Measurements from ENCODE around the gene MEN1.
A peak's percentile ranks its signal among the peaks of the same experiment; 100 is the strongest.

Gene MEN1

GRCh38 chr11:64805481-64805880 is 4.9 kb downstream of the MEN1 start:
- H4K20me1 ChIP-seq (ENCODE audit: insufficient read depth, low read length): no peaks in the 10 kb centered on the region
- H2AFZ ChIP-seq (ENCODE audit: low read length): no peak overlapping the region
- H3K27me3 ChIP-seq (ENCODE audit: insufficient read depth, low read length): no peaks in the 10 kb centered on the region
- peaks cover 45% of the 10 kb centered on the region for H3K4me1 ChIP-seq (ENCODE audit: insufficient read depth, low read length, severe bottlenecking)
- TF ChIP-seq, protein P1, sequence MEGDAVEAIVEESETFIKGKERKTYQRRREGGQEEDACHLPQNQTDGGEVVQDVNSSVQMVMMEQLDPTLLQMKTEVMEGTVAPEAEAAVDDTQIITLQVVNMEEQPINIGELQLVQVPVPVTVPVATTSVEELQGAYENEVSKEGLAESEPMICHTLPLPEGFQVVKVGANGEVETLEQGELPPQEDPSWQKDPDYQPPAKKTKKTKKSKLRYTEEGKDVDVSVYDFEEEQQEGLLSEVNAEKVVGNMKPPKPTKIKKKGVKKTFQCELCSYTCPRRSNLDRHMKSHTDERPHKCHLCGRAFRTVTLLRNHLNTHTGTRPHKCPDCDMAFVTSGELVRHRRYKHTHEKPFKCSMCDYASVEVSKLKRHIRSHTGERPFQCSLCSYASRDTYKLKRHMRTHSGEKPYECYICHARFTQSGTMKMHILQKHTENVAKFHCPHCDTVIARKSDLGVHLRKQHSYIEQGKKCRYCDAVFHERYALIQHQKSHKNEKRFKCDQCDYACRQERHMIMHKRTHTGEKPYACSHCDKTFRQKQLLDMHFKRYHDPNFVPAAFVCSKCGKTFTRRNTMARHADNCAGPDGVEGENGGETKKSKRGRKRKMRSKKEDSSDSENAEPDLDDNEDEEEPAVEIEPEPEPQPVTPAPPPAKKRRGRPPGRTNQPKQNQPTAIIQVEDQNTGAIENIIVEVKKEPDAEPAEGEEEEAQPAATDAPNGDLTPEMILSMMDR (IDR thresholded peaks at IDR 0.05; ENCODE audit: low read length): no peak
- no peak for TF ChIP-seq EZH2 (IDR thresholded peaks at IDR 0.05; ENCODE audit: borderline replicate concordance, low read length)
- peaks cover 42% of the 10 kb centered on the region; the same call in 1 of the 2 replicates for H3K36me3 ChIP-seq (ENCODE audit: insufficient read depth, low read length)
- H3K27ac ChIP-seq (ENCODE audit: low read depth, low read length, poor library complexity, severe bottlenecking): peak overlapping the region; percentile 22
- no peaks in the 10 kb centered on the region for H3K9me2 ChIP-seq (ENCODE audit: low read depth, low read length)
- H3K4me2 ChIP-seq (ENCODE audit: low read length): no peak overlapping the region
- no peak overlapping the region for H3K9ac ChIP-seq (ENCODE audit: low read length)
- no peaks in the 10 kb centered on the region for H3K79me2 ChIP-seq (ENCODE audit: insufficient read depth, low read length)
- H3F3A ChIP-seq (ENCODE audit: insufficient read depth, low read length): no peaks in the 10 kb centered on the region
- no peaks in the 10 kb centered on the region for H3K9me3 ChIP-seq (ENCODE audit: low read length)
- no peak overlapping the region for H3K4me3 ChIP-seq (ENCODE audit: low read depth, low read length, poor library complexity, severe bottlenecking)

DNA sequence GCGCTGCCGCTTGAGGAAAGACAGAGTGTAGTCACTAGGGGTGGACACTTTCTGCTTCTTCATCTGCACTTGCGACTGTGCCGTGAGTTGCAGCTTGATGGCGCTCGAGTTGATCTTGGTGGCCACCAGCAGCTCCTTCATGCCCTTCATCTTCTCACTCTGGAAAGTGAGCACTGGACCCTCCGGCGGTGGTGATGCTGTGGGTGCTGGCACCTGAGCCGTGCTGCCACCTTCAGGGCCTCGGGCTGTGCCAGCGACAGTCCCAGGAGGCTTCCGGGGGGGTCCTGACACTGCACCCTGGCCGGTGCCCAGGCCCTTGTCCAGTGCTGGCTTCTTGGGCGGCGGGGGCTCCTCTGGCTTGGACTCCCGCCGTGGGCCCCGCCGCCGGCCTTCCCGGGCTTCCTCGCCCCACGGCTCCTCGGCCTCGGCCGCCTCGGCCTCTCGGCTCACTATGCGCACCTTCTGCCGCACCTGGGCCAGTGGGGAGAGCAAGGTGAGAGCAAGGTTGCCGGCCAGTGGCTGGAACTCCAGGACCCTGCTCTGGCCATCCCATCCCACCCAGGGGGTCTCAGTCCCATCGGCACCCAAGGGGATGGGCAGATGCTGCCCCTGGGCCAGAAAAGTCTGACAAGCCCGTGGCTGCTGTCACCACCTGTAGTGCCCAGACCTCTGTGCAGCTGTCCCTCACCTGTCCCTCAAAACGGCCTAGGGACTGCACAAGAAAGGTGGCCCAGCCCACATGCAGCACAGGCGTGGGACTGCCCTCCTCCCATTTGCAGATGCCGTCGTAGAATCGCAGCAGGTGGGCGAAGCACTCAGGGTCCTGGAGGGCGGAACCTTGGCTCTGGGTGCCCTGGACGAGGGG is 5.8 kb downstream of the MEN1 start:
- H2AFZ ChIP-seq (ENCODE audit: low read length): no peak overlapping the region
- H3K4me1 ChIP-seq (ENCODE audit: insufficient read depth, low read length, severe bottlenecking): peaks cover 52% of the 10 kb centered on the region
- peaks cover 49% of the 10 kb centered on the region; the same call in 1 of the 2 replicates for H3K36me3 ChIP-seq (ENCODE audit: insufficient read depth, low read length)
- peak overlapping the region; percentile 68; the same call in 1 of the 2 replicates for H3K9ac ChIP-seq (ENCODE audit: low read length)
- no peaks in the 10 kb centered on the region for H3K9me2 ChIP-seq (ENCODE audit: low read depth, low read length)
- no peaks in the 10 kb centered on the region for H4K20me1 ChIP-seq (ENCODE audit: insufficient read depth, low read length)
- no peaks in the 10 kb centered on the region for H3F3A ChIP-seq (ENCODE audit: insufficient read depth, low read length)
- no peaks in the 10 kb centered on the region for H3K27me3 ChIP-seq (ENCODE audit: insufficient read depth, low read length)
- peak overlapping the region; percentile 68 for H3K27ac ChIP-seq (ENCODE audit: low read depth, low read length, poor library complexity, severe bottlenecking)
- no peaks in the 10 kb centered on the region for H3K79me2 ChIP-seq (ENCODE audit: insufficient read depth, low read length)
- H3K4me3 ChIP-seq (ENCODE audit: low read depth, low read length, poor library complexity, severe bottlenecking): no peak overlapping the region
- H3K4me2 ChIP-seq (ENCODE audit: low read length): peak overlapping the region; percentile 79
- no peaks in the 10 kb centered on the region for H3K9me3 ChIP-seq (ENCODE audit: low read length)
- TF ChIP-seq EZH2 (IDR thresholded peaks at IDR 0.05; ENCODE audit: borderline replicate concordance, low read length): no peak
- TF ChIP-seq, protein P1 (IDR thresholded peaks at IDR 0.05; ENCODE audit: low read length): peak; percentile 68

DNA sequence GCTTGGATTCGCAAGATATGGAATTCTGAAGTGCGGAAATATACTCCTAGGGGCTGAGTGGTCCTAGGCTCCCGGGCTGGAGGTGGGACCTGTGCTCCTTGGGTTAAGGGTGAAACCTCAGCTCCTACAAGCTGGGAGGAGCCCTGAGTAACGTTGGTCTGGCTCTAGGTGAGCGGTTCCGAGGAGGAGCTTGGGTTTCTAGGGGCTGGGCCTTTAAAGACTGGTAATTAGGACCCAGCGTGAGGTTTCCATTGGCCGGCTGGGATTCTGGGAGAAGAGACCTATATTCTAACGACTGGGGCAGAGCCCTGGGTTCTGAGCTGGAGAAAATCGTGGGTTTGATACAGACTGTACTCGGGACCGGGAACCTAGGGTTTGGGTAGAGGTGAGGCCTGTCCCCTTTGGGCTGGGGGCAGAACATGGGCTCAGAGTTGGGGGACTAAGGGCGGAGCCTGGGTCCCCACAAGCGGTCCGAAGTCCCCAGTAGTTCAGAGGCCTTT is 6.5 kb downstream of the MEN1 start:
- no peaks in the 10 kb centered on the region for H3K27me3 ChIP-seq (ENCODE audit: insufficient read depth, low read length)
- H3K4me1 ChIP-seq (ENCODE audit: insufficient read depth, low read length, severe bottlenecking): peaks cover 50% of the 10 kb centered on the region
- TF ChIP-seq, protein P1 (IDR thresholded peaks at IDR 0.05; ENCODE audit: low read length): no peak
- no peak for TF ChIP-seq EZH2 (IDR thresholded peaks at IDR 0.05; ENCODE audit: borderline replicate concordance, low read length)
- H3K36me3 ChIP-seq (ENCODE audit: insufficient read depth, low read length): peaks cover 56% of the 10 kb centered on the region; the same call in 1 of the 2 replicates
- peak overlapping the region; percentile 68 for H3K9ac ChIP-seq (ENCODE audit: low read length)
- no peaks in the 10 kb centered on the region for H3K9me3 ChIP-seq (ENCODE audit: low read length)
- H3K9me2 ChIP-seq (ENCODE audit: low read depth, low read length): no peaks in the 10 kb centered on the region
- no peaks in the 10 kb centered on the region for H3K79me2 ChIP-seq (ENCODE audit: insufficient read depth, low read length)
- H3K27ac ChIP-seq (ENCODE audit: low read depth, low read length, poor library complexity, severe bottlenecking): peak overlapping the region; percentile 68
- no peaks in the 10 kb centered on the region for H3F3A ChIP-seq (ENCODE audit: insufficient read depth, low read length)
- no peak overlapping the region for H2AFZ ChIP-seq (ENCODE audit: low read length)
- no peaks in the 10 kb centered on the region for H4K20me1 ChIP-seq (ENCODE audit: insufficient read depth, low read length)
- peak overlapping the region; percentile 79 for H3K4me2 ChIP-seq (ENCODE audit: low read length)
- H3K4me3 ChIP-seq (ENCODE audit: low read depth, low read length, poor library complexity, severe bottlenecking): peak overlapping the region; percentile 66

Data from OCI-LY1 (cell line).